H1 (cell line): ENCODE results near the gene GAN. TPM values are rescaled to one million over a fixed set of nuclear protein-coding genes. Genes with fewer than 3 reads are reported as not detected.

ENCODE experiments used
- CTCF ChIA-PET: fragments of 300-600 bp; sonication (Branson Sonifier 250); formaldehyde crosslinking; loops from one replicate; lab custom pipeline; 2021; ENCODE audit not compliant: partially characterized antibody; lab: Charles Lee
- POLR2A ChIA-PET: fragments of 300-600 bp; sonication (Branson Sonifier 250); formaldehyde crosslinking; loops from one replicate; lab custom pipeline; 2021; ENCODE audit warnings: inconsistent platforms; ENCODE audit not compliant: partially characterized antibody; lab: Charles Lee
- DNase-seq, 2 experiments: peaks; one replicate each; pipeline versions ENCODE4 v3.0.0 to v3.0.0-alpha.2; 2010 to 2022; ENCODE audit warnings: low spot score in 2 of 2, low read depth in 1 of 2, mixed read lengths in 1 of 2
- FAIRE-seq: peaks from 2 replicates; lab custom pipeline; 2011; peaks lifted over from hg19 to GRCh38; lab: Jason Lieb, UNC
- H2AFZ ChIP-seq: 2 replicates; pipeline ENCODE4 v1.8.1; 2012; ENCODE audit warnings: low read length, inconsistent platforms
- H2AK5ac ChIP-seq: 2 replicates; pipeline ENCODE4 v1.6.1; 2013; ENCODE audit warnings: low read depth, low read length
- H2BK120ac ChIP-seq: replicated peaks from 2 replicates; pipeline ENCODE3; 2013; ENCODE audit warnings: low read depth, low read length, inconsistent platforms
- H2BK12ac ChIP-seq: 2 replicates; pipeline ENCODE4 v1.6.1; 2013; ENCODE audit warnings: low read depth, low read length
- H2BK15ac ChIP-seq: 2 replicates; pipeline ENCODE4 v1.6.1; 2013; ENCODE audit warnings: low read length
- H2BK20ac ChIP-seq: 2 replicates; pipeline ENCODE4 v1.6.1; 2013; ENCODE audit warnings: low read length
- H2BK5ac ChIP-seq: 2 replicates; pipeline ENCODE4 v1.6.1; 2013; ENCODE audit warnings: low read depth, low read length
- H3K14ac ChIP-seq: 2 replicates; pipeline ENCODE4 v1.6.1; 2013; ENCODE audit warnings: inconsistent platforms; ENCODE audit not compliant: insufficient read length
- H3K18ac ChIP-seq: 2 replicates; pipeline ENCODE4 v1.6.1; 2013; ENCODE audit warnings: low read length; ENCODE audit errors: extremely low read depth
- H3K23ac ChIP-seq: 2 replicates; pipeline ENCODE4 v1.6.1; 2013; ENCODE audit warnings: inconsistent platforms; ENCODE audit not compliant: insufficient read length
- H3K23me2 ChIP-seq: 2 replicates; pipeline ENCODE4 v1.6.1; 2013; ENCODE audit warnings: low read depth, low read length
- H3K27ac ChIP-seq: 2 replicates; pipeline ENCODE4 v1.6.1; 2011; ENCODE audit warnings: low read depth, low read length, inconsistent platforms
- H3K27me3 ChIP-seq, 4 experiments: replicated peaks in 1 of 4; 1 replicate in 1 of 4; 2 replicates in 3 of 4; pipeline versions ENCODE4 v1.6.1 to v1.8.1; 2011 to 2013; ENCODE audit warnings: low read length in 3 of 4, mild to moderate bottlenecking in 3 of 4, inconsistent platforms in 2 of 4, mixed read lengths in 2 of 4, moderate library complexity in 1 of 4; ENCODE audit not compliant: control insufficient read depth in 3 of 4, insufficient read depth in 3 of 4; ENCODE audit errors: extremely low read depth in 1 of 4
- H3K36me3 ChIP-seq, 4 experiments: 2 replicates each; pipeline versions ENCODE4 v1.6.1 to v1.8.1; 2011 to 2013; ENCODE audit warnings: mild to moderate bottlenecking in 4 of 4, low read length in 3 of 4, moderate library complexity in 2 of 4, control low read depth in 1 of 4, inconsistent platforms in 1 of 4; ENCODE audit not compliant: insufficient read depth in 4 of 4, control insufficient read depth in 2 of 4
- H3K4ac ChIP-seq: replicated peaks from 2 replicates; pipeline ENCODE3; 2013; ENCODE audit warnings: low read length, low read depth, mixed read lengths, inconsistent platforms; ENCODE audit not compliant: insufficient read length
- H3K4me1 ChIP-seq, 4 experiments: replicated peaks in 1 of 4; 1 replicate in 1 of 4; 2 replicates in 3 of 4; pipeline versions ENCODE4 v1.6.1 to v1.8.1; 2011 to 2013; ENCODE audit warnings: low read length in 3 of 4, inconsistent platforms in 2 of 4, mixed read lengths in 1 of 4; ENCODE audit not compliant: insufficient read depth in 4 of 4, control insufficient read depth in 3 of 4
- H3K4me2 ChIP-seq, 2 experiments: 2 replicates each; pipeline versions ENCODE4 v1.6.1 to v1.8.1; 2011 to 2013; ENCODE audit warnings: low read depth in 2 of 2, low read length in 2 of 2, control low read depth in 1 of 2, inconsistent platforms in 1 of 2, mild to moderate bottlenecking in 1 of 2; ENCODE audit not compliant: insufficient read depth in 1 of 2
- H3K4me3 ChIP-seq, 4 experiments: fragments of 200-600, 300-600 bp in 1 of 4; sonication (generic), shearing (Covaris generic), sonication (Bioruptor Twin) in 1 of 4; 2 replicates each; pipeline versions ENCODE4 v1.5.1 to v1.8.1; 2011 to 2016; ENCODE audit warnings: low read length in 4 of 4, low read depth in 3 of 4, control low read depth in 2 of 4, inconsistent platforms in 2 of 4, mild to moderate bottlenecking in 2 of 4, mixed read lengths in 1 of 4, moderate library complexity in 1 of 4; ENCODE audit not compliant: insufficient read depth in 2 of 4; ENCODE audit errors: extremely low read depth in 1 of 4
- H3K56ac ChIP-seq: replicated peaks from 2 replicates; pipeline ENCODE3; 2013; ENCODE audit warnings: low read depth, mild to moderate bottlenecking, mixed read lengths, low read length, inconsistent platforms; ENCODE audit not compliant: insufficient read length
- H3K79me1 ChIP-seq: 2 replicates; pipeline ENCODE4 v1.6.1; 2013; ENCODE audit warnings: low read depth, low read length, control low read depth
- H3K79me2 ChIP-seq, 2 experiments: 2 replicates each; pipeline versions ENCODE4 v1.6.1 to v1.8.1; 2012 to 2013; ENCODE audit warnings: low read length in 2 of 2, mild to moderate bottlenecking in 2 of 2, inconsistent platforms in 1 of 2; ENCODE audit not compliant: insufficient read depth in 2 of 2, control insufficient read depth in 1 of 2
- H3K9ac ChIP-seq, 4 experiments: replicated peaks in 1 of 4; 1 replicate in 1 of 4; 2 replicates in 3 of 4; pipeline versions ENCODE4 v1.6.1 to v1.8.1; 2011 to 2013; ENCODE audit warnings: low read depth in 3 of 4, low read length in 3 of 4, control low read depth in 2 of 4, mild to moderate bottlenecking in 2 of 4, moderate library complexity in 2 of 4, inconsistent platforms in 1 of 4; ENCODE audit errors: extremely low read depth in 1 of 4
- H3K9me3 ChIP-seq, 2 experiments: 2 replicates each; pipeline versions ENCODE4 v1.6.1 to v1.8.1; 2012 to 2013; ENCODE audit warnings: mild to moderate bottlenecking in 2 of 2, moderate library complexity in 2 of 2, control low read depth in 1 of 2, inconsistent platforms in 1 of 2, low read depth in 1 of 2, low read length in 1 of 2, mixed read lengths in 1 of 2; ENCODE audit not compliant: insufficient read depth in 2 of 2
- H4K20me1 ChIP-seq, 2 experiments: replicated peaks in 1 of 2; 2 replicates each; pipeline versions ENCODE3 to v1.8.1; 2011 to 2013; ENCODE audit warnings: inconsistent platforms in 2 of 2, low read length in 2 of 2, mild to moderate bottlenecking in 1 of 2; ENCODE audit not compliant: insufficient read depth in 2 of 2, control insufficient read depth in 1 of 2
- H4K5ac ChIP-seq: 2 replicates; pipeline ENCODE4 v1.6.1; 2013; ENCODE audit warnings: low read length, low read depth, mixed read lengths, inconsistent platforms; ENCODE audit not compliant: insufficient read length
- H4K8ac ChIP-seq: 2 replicates; pipeline ENCODE4 v1.8.0; 2013; ENCODE audit warnings: mild to moderate bottlenecking, moderate library complexity, low read length, inconsistent platforms; ENCODE audit not compliant: insufficient read depth; ENCODE audit errors: extremely low read depth
- H4K91ac ChIP-seq: replicated peaks from 2 replicates; pipeline ENCODE3; 2013; ENCODE audit warnings: low read length, mixed read lengths, inconsistent platforms; ENCODE audit not compliant: insufficient read length
- CBX5 ChIP-seq: fragments of 300-800, 300-1000 bp; sonication (generic); IDR thresholded peaks from 2 replicates; pipeline ENCODE4 v1.7.1; 2016; ENCODE audit warnings: antibody characterized with exemption, low read length, low read depth
- CHD1 ChIP-seq: IDR thresholded peaks from 2 replicates; pipeline ENCODE4 v1.6.1; 2012; ENCODE audit warnings: low read depth, low read length, improper control_type of control experiment
- FOSL1 ChIP-seq: IDR thresholded peaks from 2 replicates; pipeline ENCODE4 v1.6.1; 2011; ENCODE audit warnings: mild to moderate bottlenecking, low read depth, low read length, moderate library complexity; ENCODE audit not compliant: insufficient read depth
- KDM5A ChIP-seq: fragments of 200-600 bp; IDR thresholded peaks from 2 replicates; pipeline ENCODE4 v1.7.1; 2012; ENCODE audit warnings: mild to moderate bottlenecking, low read length, inconsistent platforms, mixed read lengths
- MAFK ChIP-seq: IDR thresholded peaks from 2 replicates; pipeline ENCODE4 v1.6.1; 2012; ENCODE audit warnings: low read depth, mild to moderate bottlenecking, improper control_type of control experiment, low read length
- POLR2A ChIP-seq, 2 experiments: IDR thresholded peaks; 1 replicate in 1 of 2; 2 replicates in 1 of 2; pipeline ENCODE4 v1.6.1; 2011; ENCODE audit warnings: low read depth in 2 of 2, low read length in 2 of 2, mild to moderate bottlenecking in 2 of 2; ENCODE audit errors: control extremely low read depth in 1 of 2
- RAD21 ChIP-seq, 2 experiments: IDR thresholded peaks in 1 of 2; conservative IDR thresholded peaks in 1 of 2; 2 replicates each; pipeline ENCODE4 v1.6.1; 2011; ENCODE audit warnings: low read depth in 2 of 2, low read length in 2 of 2, improper control_type of control experiment in 1 of 2, inconsistent platforms in 1 of 2, mild to moderate bottlenecking in 1 of 2, moderate library complexity in 1 of 2
- RNF2 ChIP-seq: fragments of 200-900, 300-1000 bp; sonication (generic); IDR thresholded peaks from 2 replicates; pipeline ENCODE4 v1.7.1; 2016; ENCODE audit warnings: borderline replicate concordance, low read depth, mild to moderate bottlenecking, antibody characterized with exemption, low read length; ENCODE audit not compliant: poor library complexity, severe bottlenecking; ENCODE audit errors: missing control alignments
- SIRT6 ChIP-seq: IDR thresholded peaks from one replicate; pipeline ENCODE4 v1.7.1; 2012; ENCODE audit warnings: low read length, inconsistent platforms
- SP1 ChIP-seq: IDR thresholded peaks from 2 replicates; pipeline ENCODE4 v1.6.1; 2011; ENCODE audit warnings: low read depth, low read length
- SRF ChIP-seq: IDR thresholded peaks from 2 replicates; pipeline ENCODE4 v1.6.1; 2011; ENCODE audit warnings: mild to moderate bottlenecking, low read depth, low read length, moderate library complexity
- TAF7 ChIP-seq: optimal IDR thresholded peaks from 2 replicates; pipeline ENCODE3; 2011; ENCODE audit warnings: low read depth, mild to moderate bottlenecking, inconsistent platforms, low read length, moderate library complexity, borderline replicate concordance
- YY1 ChIP-seq: IDR thresholded peaks from 2 replicates; pipeline ENCODE4 v1.6.1; 2011; ENCODE audit warnings: low read depth, mild to moderate bottlenecking, low read length
- ZNF274 ChIP-seq: IDR thresholded peaks from 2 replicates; pipeline ENCODE4 v1.7.0; 2012; ENCODE audit warnings: low read length, borderline replicate concordance; ENCODE audit errors: extremely low read depth
- WGBS, 2 experiments: shearing (Covaris generic) in 1 of 2; methylation state at CpG; one replicate each; pipeline versions ENCODE4 v1.1.6 to v1.1.7; 2013 to 2015; ENCODE audit warnings: low lambda C conversion rate in 2 of 2, mixed read lengths in 2 of 2, inconsistent platforms in 1 of 2, low coverage in 1 of 2, missing lambda C conversion rate in 1 of 2; ENCODE audit not compliant: insufficient replicate concordance in 2 of 2, insufficient coverage in 1 of 2, insufficient read length in 1 of 2; ENCODE audit errors: extremely low coverage in 1 of 2, missing lambda C conversion rate in 1 of 2; 5-methylcytosine and 5-hydroxymethylcytosine counted together
- polyA plus RNA-seq, 7 experiments: library from polyadenylated mRNA; depleted of rRNA in 3 of 7; stranded (reverse) in 5 of 7; unstranded in 2 of 7; fragments of >200 nt in 5 of 7; fragments of 200-250 nt in 2 of 7; gene quantifications; 1 replicate in 5 of 7; 2 replicates in 1 of 7; 4 replicates in 1 of 7; pipeline versions ENCODE4 v1.2.1 to v1.2.3, GENCODE V29; 2011 to 2013; ENCODE audit warnings: missing spikeins in 2 of 7, mixed read lengths in 2 of 7
- total RNA-seq: library from RNA; stranded (reverse); fragmentation: NEBNext Ultra II Directional; extraction: Animal tissue kit (Norgen Biotek cat#: 25700); gene quantifications from 2 replicates; pipeline ENCODE4 v1.2.1, GENCODE V29; 2021

The GAN gene
- total and polyA plus RNA-seq, 2 of the 8 experiments (the other 6 are each of a cell fraction or from before 2014, with no cell fraction given): 4.5 to 23.9 TPM

DNA sequence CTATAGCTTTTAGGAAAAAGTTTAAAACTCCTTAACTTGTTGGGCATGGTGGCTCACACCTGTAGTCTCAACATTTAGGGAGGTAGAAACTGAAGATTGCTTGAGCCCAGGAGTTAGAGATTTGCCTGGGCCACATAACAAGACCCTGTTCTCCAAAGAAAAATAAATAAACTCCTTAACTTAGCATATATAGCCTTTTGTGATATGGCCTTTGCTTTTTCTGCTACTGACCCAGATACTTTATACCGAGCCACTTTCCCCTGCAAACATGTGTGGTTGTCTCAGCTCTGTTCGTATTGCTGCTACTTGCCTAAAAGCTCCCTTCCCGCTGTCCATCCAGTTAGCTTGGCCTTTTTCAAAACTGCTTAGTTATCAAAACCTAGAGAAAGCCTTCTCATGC lies 51.0 kb downstream of the GAN start:
- Histone ChIP-seq H2AFZ (no peak overlapping the region), H2BK15ac (no peak overlapping the region), H4K20me1 (no peaks in the 10 kb centered on the region), H3K23ac (no peak overlapping the region), H3K4me3 (no peak overlapping the region), H4K91ac (no peak overlapping the region), H2BK12ac (no peak overlapping the region), H4K8ac (no peak overlapping the region), H2BK5ac (no peak overlapping the region), H3K4me1 (no peaks in the 10 kb centered on the region), H4K5ac (no peak overlapping the region), H3K9ac (no peak overlapping the region), H3K36me3 (peaks cover 7 to 48% (median 19%) of the 10 kb centered on the region in 4 experiments; a peak in 7 of 8 replicates), H3K4ac (no peak overlapping the region), H3K79me1 (no peaks in the 10 kb centered on the region), H2AK5ac (no peak overlapping the region), H3K4me2 (no peak overlapping the region), H3K9me3 (no peaks in the 10 kb centered on the region), H3K27me3 (no peaks in the 10 kb centered on the region), H3K14ac (no peak overlapping the region), H2BK120ac (no peak overlapping the region), H3K27ac (no peak overlapping the region), H3K79me2 (no peaks in the 10 kb centered on the region), H3K56ac (no peak overlapping the region), H3K23me2 (no peaks in the 10 kb centered on the region; the same call in 1 of the 2 replicates), H2BK20ac (no peak overlapping the region), H3K18ac (no peak overlapping the region)
- 93% methylated on average over 3 of the region's 3 CpGs; no CpG with 5 or more reads in 1 of the 2 experiments for WGBS, 2 experiments
- FAIRE-seq: no peak
- DNase-seq: no peak
- CTCF ChIA-PET: interaction anchor here (0.7 to 2.3 kb wide), 37 partner anchors 8 to 508 kb away, joined by 3 to 17 read pairs (median 4); partner anchors contain the start of gene GAN
- POLR2A ChIA-PET: interaction anchor here (1.0 kb wide), 1 partner anchor 12 kb away, joined by 3 read pairs; no protein-coding TSS in a partner anchor
- TF ChIP-seq SP1 (no peak), CHD1 (no peak), RNF2 (no peak), MAFK (no peak), FOSL1 (no peak), SRF (no peak), RAD21 (IDR thresholded peaks at IDR 0.05 in 1 of 2, conservative IDR thresholded peaks at IDR 0.05 in 1 of 2; ENCODE audit: low read depth in 2 of 2, low read length in 2 of 2) (no peak), YY1 (no peak), TAF7 (no peak), ZNF274 (no peak), POLR2A (IDR thresholded peaks at IDR 0.05; ENCODE audit: control extremely low read depth in 1 of 2, low read depth in 2 of 2, low read length in 2 of 2) (no peak), KDM5A (no peak), CBX5 (no peak), SIRT6 (no peak)
